Central memory CD8-positive, alpha-beta T cell (primary cell): ENCODE results near the gene ITPR2.
"Not testable (repeated sequence)": the region's sequence is repeated elsewhere in the genome, so short reads cannot be mapped to it uniquely, and the experiment has no call there.

Source experiments
- ATAC-seq: fragments of 150-1000 bp; cut with Tn5 transposase; replicated peaks from 2 replicates; pipeline ENCODE4 v1.10.0; 2022; ENCODE audit warnings: mild to moderate bottlenecking, moderate FRiP score, moderate number of reproducible peaks; ENCODE audit not compliant: poor library complexity, severe bottlenecking; ENCODE audit errors: extremely low read depth
- DNase-seq, 2 donors: peaks; one replicate each; pipeline ENCODE4 v3.0.0; 2021; ENCODE audit warnings: low spot score in 2 of 2
- H3K27ac Mint-ChIP-seq: one replicate; pipeline ENCODE4 v1.8.0; 2022; ENCODE audit warnings: low read depth, mild to moderate bottlenecking, moderate library complexity, mixed read lengths
- H3K27me3 Mint-ChIP-seq: one replicate; pipeline ENCODE4 v1.8.0; 2022; ENCODE audit warnings: mixed read lengths
- H3K36me3 Mint-ChIP-seq: one replicate; pipeline ENCODE4 v1.8.0; 2022; ENCODE audit warnings: mild to moderate bottlenecking, moderate library complexity, mixed read lengths; ENCODE audit not compliant: insufficient read depth
- H3K4me1 Mint-ChIP-seq: one replicate; pipeline ENCODE4 v1.8.0; 2022; ENCODE audit warnings: mixed read lengths
- H3K4me3 Mint-ChIP-seq: one replicate; pipeline ENCODE4 v1.8.0; 2022; ENCODE audit warnings: mild to moderate bottlenecking, moderate library complexity, mixed read lengths
- H3K9me3 Mint-ChIP-seq: one replicate; pipeline ENCODE4 v1.8.0; 2022; ENCODE audit warnings: mixed read lengths

Gene ITPR2

GRCh38 chr12:26845057-26845666 is 12.2 kb upstream of the ITPR2 start:
- Mint-ChIP-seq H3K36me3 (no peaks in the 10 kb centered on the region), H3K4me1 (no peaks in the 10 kb centered on the region), H3K9me3 (no peaks in the 10 kb centered on the region), H3K4me3 (no peak overlapping the region), H3K27me3 (peaks cover 43% of the 10 kb centered on the region), H3K27ac (no peak overlapping the region)
- ATAC-seq: no peak
- no peak for DNase-seq

GRCh38 chr12:26843311-26843710 is 10.3 kb upstream of the ITPR2 start:
- no peak for ATAC-seq
- no peaks in the 10 kb centered on the region for H3K4me1 Mint-ChIP-seq
- H3K27me3 Mint-ChIP-seq: peaks cover 31% of the 10 kb centered on the region
- no peak overlapping the region for H3K4me3 Mint-ChIP-seq
- no peaks in the 10 kb centered on the region for H3K9me3 Mint-ChIP-seq
- DNase-seq: no peak
- no peak overlapping the region for H3K27ac Mint-ChIP-seq
- H3K36me3 Mint-ChIP-seq: no peaks in the 10 kb centered on the region

- Mint-ChIP-seq H3K27ac (no peak overlapping the region), H3K36me3 (no peaks in the 10 kb centered on the region), H3K4me3 (no peak overlapping the region), H3K4me1 (no peaks in the 10 kb centered on the region), H3K9me3 (no peaks in the 10 kb centered on the region), H3K27me3 (peaks cover 9% of the 10 kb centered on the region)
- ATAC-seq: no peak
- no peak for DNase-seq
Observed at GRCh38 chr12:26841085-26841484, 8.1 kb upstream of the ITPR2 start.

GRCh38 chr12:26839512-26839911 is 6.5 kb upstream of the ITPR2 start:
- Mint-ChIP-seq H3K36me3 (no peaks in the 10 kb centered on the region), H3K4me1 (no peaks in the 10 kb centered on the region), H3K27me3 (no peaks in the 10 kb centered on the region), H3K27ac (no peak overlapping the region), H3K4me3 (no peak overlapping the region), H3K9me3 (no peaks in the 10 kb centered on the region)
- DNase-seq (no peak), ATAC-seq (no peak)

GRCh38 chr12:26838888-26839416 is 6.0 kb upstream of the ITPR2 start:
- Mint-ChIP-seq H3K4me1 (peaks cover 3% of the 10 kb centered on the region), H3K27ac (no peak overlapping the region), H3K4me3 (no peak overlapping the region), H3K36me3 (peaks cover 2% of the 10 kb centered on the region), H3K27me3 (no peaks in the 10 kb centered on the region), H3K9me3 (no peaks in the 10 kb centered on the region)
- DNase-seq: no peak
- no peak for ATAC-seq

GRCh38 chr12:26836201-26836600 is 3.2 kb upstream of the ITPR2 start:
- H3K27me3 Mint-ChIP-seq: no peaks in the 10 kb centered on the region
- H3K4me1 Mint-ChIP-seq: peaks cover 16% of the 10 kb centered on the region
- ATAC-seq (no peak), DNase-seq (no peak)
- H3K36me3 Mint-ChIP-seq: peaks cover 17% of the 10 kb centered on the region
- no peak overlapping the region for H3K27ac Mint-ChIP-seq
- H3K4me3 Mint-ChIP-seq: no peak overlapping the region
- no peaks in the 10 kb centered on the region for H3K9me3 Mint-ChIP-seq

- not testable (repeated sequence) for H3K27ac Mint-ChIP-seq, DNase-seq, H3K27me3 Mint-ChIP-seq, H3K9me3 Mint-ChIP-seq, ATAC-seq, H3K4me3 Mint-ChIP-seq
- Mint-ChIP-seq H3K4me1 (peaks cover 32% of the 10 kb centered on the region), H3K36me3 (peaks cover 17% of the 10 kb centered on the region)
Observed at GRCh38 chr12:26834503-26835060, 1.6 kb upstream of the ITPR2 start.

- H3K4me1 Mint-ChIP-seq: peaks cover 36% of the 10 kb centered on the region
- H3K9me3 Mint-ChIP-seq: no peaks in the 10 kb centered on the region
- ATAC-seq: peak; percentile 12
- DNase-seq: no peak
- peak overlapping the region; percentile 94 for H3K4me3 Mint-ChIP-seq
- peak overlapping the region; percentile 97 for H3K27ac Mint-ChIP-seq
- peaks cover 17% of the 10 kb centered on the region for H3K36me3 Mint-ChIP-seq
- H3K27me3 Mint-ChIP-seq: no peaks in the 10 kb centered on the region
Observed at GRCh38 chr12:26833743-26834490, 923 bp upstream of the ITPR2 start.

- H3K4me1 Mint-ChIP-seq: peaks cover 48% of the 10 kb centered on the region
- no peaks in the 10 kb centered on the region for H3K9me3 Mint-ChIP-seq
- ATAC-seq (peak; percentile 65), DNase-seq (peak; percentile 39 to 50)
- H3K27me3 Mint-ChIP-seq: no peaks in the 10 kb centered on the region
- peak overlapping the region; percentile 97 for H3K27ac Mint-ChIP-seq
- peaks cover 19% of the 10 kb centered on the region for H3K36me3 Mint-ChIP-seq
- H3K4me3 Mint-ChIP-seq: peak overlapping the region; percentile 94
Observed at GRCh38 chr12:26831951-26832821, 808 bp downstream of the ITPR2 start.

GRCh38 chr12:26830783-26831551 is 2.0 kb downstream of the ITPR2 start:
- Mint-ChIP-seq H3K36me3 (peaks cover 19% of the 10 kb centered on the region), H3K9me3 (no peaks in the 10 kb centered on the region), H3K4me1 (peaks cover 54% of the 10 kb centered on the region), H3K27me3 (no peaks in the 10 kb centered on the region), H3K4me3 (peak overlapping the region; percentile 39), H3K27ac (no peak overlapping the region)
- ATAC-seq: no peak
- no peak for DNase-seq

- peaks cover 60% of the 10 kb centered on the region for H3K4me1 Mint-ChIP-seq
- H3K27me3 Mint-ChIP-seq: no peaks in the 10 kb centered on the region
- H3K4me3 Mint-ChIP-seq: no peak overlapping the region
- peaks cover 19% of the 10 kb centered on the region for H3K36me3 Mint-ChIP-seq
- ATAC-seq (no peak), DNase-seq (no peak)
- no peak overlapping the region for H3K27ac Mint-ChIP-seq
- no peaks in the 10 kb centered on the region for H3K9me3 Mint-ChIP-seq
Observed at GRCh38 chr12:26830363-26830762, 2.6 kb downstream of the ITPR2 start.
